IMR-90 (cell line): ENCODE data around the gene ACBD3. TPM values are rescaled to one million over a fixed set of nuclear protein-coding genes. Genes with fewer than 3 reads are reported as not detected.
A peak's percentile ranks its signal among the peaks of the same experiment; 100 is the strongest.

ENCODE experiments used
- ATAC-seq: fragments of 200-7000 bp; cut with Tn5 transposase; 2 replicates; pipeline ENCODE4 v1.9.1; 2020; ENCODE audit warnings: low read depth, mild to moderate bottlenecking, moderate library complexity
- BruUV-seq: library from RNA; stranded (reverse); fragments of 400-500 nt; replicated peaks from 2 replicates; lab custom pipeline; 2021; lab: Mats Ljungman, UMichigan
- CTCF ChIA-PET: fragments of 300-600 bp; formaldehyde crosslinking; extraction: SDS; loops from one replicate; lab custom pipeline; 2021; ENCODE audit warnings: antibody characterized with exemption; lab: Yijun Ruan, JAX
- POLR2A ChIA-PET: fragments of 300-600 bp; sonication (Branson Sonifier 250); formaldehyde crosslinking; loops from one replicate; lab custom pipeline; 2022; ENCODE audit warnings: antibody characterized with exemption; ENCODE audit not compliant: unreplicated experiment; lab: Charles Lee
- DNase-seq: peaks from one replicate; pipeline ENCODE4 v3.0.0; 2013
- H2AFZ ChIP-seq: replicated peaks from 2 replicates; pipeline ENCODE3; 2013; ENCODE audit warnings: low read length, mild to moderate bottlenecking; ENCODE audit not compliant: poor library complexity
- H2AK5ac ChIP-seq: 2 replicates; pipeline ENCODE4 v1.6.1; 2013; ENCODE audit warnings: low read depth, low read length, inconsistent platforms
- H2AK9ac ChIP-seq: replicated peaks from 2 replicates; pipeline ENCODE3; 2013; ENCODE audit warnings: mild to moderate bottlenecking, low read depth, low read length, moderate library complexity; ENCODE audit not compliant: poor library complexity
- H2BK120ac ChIP-seq: 2 replicates; pipeline ENCODE4 v1.6.1; 2013; ENCODE audit warnings: low read depth, low read length, inconsistent platforms
- H2BK15ac ChIP-seq: 3 replicates; pipeline ENCODE4 v1.6.1; 2013; ENCODE audit warnings: low read depth, low read length, inconsistent platforms
- H2BK20ac ChIP-seq: 2 replicates; pipeline ENCODE4 v1.6.1; 2013; ENCODE audit warnings: low read depth, mild to moderate bottlenecking, inconsistent platforms, low read length, moderate library complexity
- H2BK5ac ChIP-seq: 2 replicates; pipeline ENCODE4 v1.6.1; 2013; ENCODE audit warnings: mild to moderate bottlenecking, low read depth, low read length, inconsistent platforms; ENCODE audit not compliant: poor library complexity, severe bottlenecking
- H3K14ac ChIP-seq: replicated peaks from 2 replicates; pipeline ENCODE4 v1.6.1; 2013; ENCODE audit warnings: low read depth, low read length, inconsistent platforms
- H3K18ac ChIP-seq: 2 replicates; pipeline ENCODE4 v1.6.1; 2013; ENCODE audit warnings: low read depth, low read length, control low read depth
- H3K23ac ChIP-seq: 2 replicates; pipeline ENCODE4 v1.6.1; 2013; ENCODE audit warnings: low read depth, low read length, inconsistent platforms
- H3K27ac ChIP-seq: 2 replicates; pipeline ENCODE4 v1.5.1; 2013; ENCODE audit warnings: mild to moderate bottlenecking, control low read depth, low read length; ENCODE audit not compliant: insufficient read depth
- H3K27me3 ChIP-seq: 2 replicates; pipeline ENCODE4 v1.6.1; 2013; ENCODE audit warnings: low read length; ENCODE audit not compliant: control insufficient read depth, insufficient read depth
- H3K36me3 ChIP-seq: 2 replicates; pipeline ENCODE4 v1.6.1; 2013; ENCODE audit warnings: low read length, mixed read lengths; ENCODE audit not compliant: control insufficient read depth, insufficient read depth
- H3K4ac ChIP-seq: 2 replicates; pipeline ENCODE4 v1.6.1; 2013; ENCODE audit warnings: low read depth, low read length, inconsistent platforms
- H3K4me1 ChIP-seq: 2 replicates; pipeline ENCODE4 v1.6.1; 2013; ENCODE audit warnings: low read length, mixed read lengths; ENCODE audit not compliant: control insufficient read depth, insufficient read depth
- H3K4me2 ChIP-seq: 2 replicates; pipeline ENCODE4 v1.6.1; 2013; ENCODE audit warnings: low read depth, mild to moderate bottlenecking, control low read depth, low read length, moderate library complexity
- H3K4me3 ChIP-seq: 2 replicates; pipeline ENCODE4 v1.5.1; 2013; ENCODE audit warnings: low read depth, mild to moderate bottlenecking, control low read depth, low read length, moderate library complexity; ENCODE audit not compliant: insufficient read depth
- H3K56ac ChIP-seq: 2 replicates; pipeline ENCODE4 v1.6.1; 2013; ENCODE audit warnings: low read length, inconsistent platforms; ENCODE audit not compliant: insufficient read depth; ENCODE audit errors: extremely low read depth
- H3K79me1 ChIP-seq, 2 experiments: 2 replicates each; pipeline ENCODE4 v1.6.1; 2013; ENCODE audit warnings: low read length in 2 of 2, inconsistent platforms in 1 of 2, low read depth in 1 of 2
- H3K9ac ChIP-seq: 2 replicates; pipeline ENCODE4 v1.6.1; 2013; ENCODE audit warnings: low read depth, low read length, control low read depth
- H3K9me1 ChIP-seq: 2 replicates; pipeline ENCODE4 v1.6.1; 2013; ENCODE audit warnings: low read length, inconsistent platforms; ENCODE audit not compliant: insufficient read depth
- H3K9me3 ChIP-seq: 2 replicates; pipeline ENCODE4 v1.6.1; 2013; ENCODE audit warnings: low read length; ENCODE audit not compliant: control insufficient read depth, insufficient read depth
- H4K20me1 ChIP-seq: 2 replicates; pipeline ENCODE4 v1.6.1; 2013; ENCODE audit warnings: low read length, inconsistent platforms; ENCODE audit not compliant: insufficient read depth
- H4K5ac ChIP-seq: 2 replicates; pipeline ENCODE4 v1.6.1; 2013; ENCODE audit warnings: mild to moderate bottlenecking, low read depth, low read length, control low read depth
- H4K8ac ChIP-seq, 2 experiments: 2 replicates each; pipeline ENCODE4 v1.6.1; 2013; ENCODE audit warnings: low read depth in 2 of 2, low read length in 2 of 2, control low read depth in 1 of 2, inconsistent platforms in 1 of 2
- H4K91ac ChIP-seq: 2 replicates; pipeline ENCODE4 v1.6.1; 2013; ENCODE audit warnings: low read depth, low read length, inconsistent platforms; ENCODE audit not compliant: insufficient read depth
- MAFK ChIP-seq: IDR thresholded peaks from 2 replicates; pipeline ENCODE4 v1.6.1; 2012; ENCODE audit warnings: low read depth, low read length, improper control_type of control experiment
- MAZ ChIP-seq: IDR thresholded peaks from 2 replicates; pipeline ENCODE4 v1.6.1; 2012; ENCODE audit warnings: low read depth, mild to moderate bottlenecking, low read length, improper control_type of control experiment, moderate library complexity, borderline replicate concordance
- POLR2A ChIP-seq: IDR thresholded peaks from 2 replicates; pipeline ENCODE4 v1.6.1; 2012; ENCODE audit warnings: mild to moderate bottlenecking, low read depth, low read length
- RAD21 ChIP-seq: IDR thresholded peaks from 2 replicates; pipeline ENCODE4 v1.6.1; 2012; ENCODE audit warnings: low read length, improper control_type of control experiment
- WGBS, 2 experiments: methylation state at CpG; one replicate each; pipeline versions ENCODE4 v1.1.5 to v1.1.7; 2013; ENCODE audit warnings: missing lambda C conversion rate in 2 of 2; ENCODE audit not compliant: insufficient read length in 1 of 2; ENCODE audit errors: extremely low coverage in 2 of 2; 5-methylcytosine and 5-hydroxymethylcytosine counted together
- dilution Hi-C: fragments of 300-500 bp; cut with HindIII; formaldehyde crosslinking; loops from one replicate; pipeline ENCODE4 v1.14.3; 2018; ENCODE audit warnings: low sequenced_read_pairs; ENCODE audit not compliant: unreplicated experiment
- in situ Hi-C: fragments of 300-500 bp; cut with MboI; formaldehyde crosslinking; loops from 3 replicates; pipeline ENCODE4 v1.14.3; 2019; ENCODE audit warnings: low sequenced_read_pairs, inconsistent platforms, mixed read lengths
- intact Hi-C: fragments of 100-400 bp; cut with micrococcal nuclease; formaldehyde crosslinking; loops from 2 replicates; pipeline ENCODE4 v1.10.0; 2022
- polyA plus RNA-seq, 3 experiments: library from polyadenylated mRNA; depleted of rRNA; stranded (reverse); fragments of >200 nt; gene quantifications; 2 replicates each; pipeline ENCODE4 v1.2.3, GENCODE V29; 2012; ENCODE audit warnings: low replicate concordance in 1 of 3
- total RNA-seq: library from RNA; depleted of rRNA; stranded (reverse); fragments of >200 nt; gene quantifications from 2 replicates; pipeline ENCODE4 v1.2.3, GENCODE V29; 2012
- TF ChIP-seq, protein P1 (sequence below): conservative IDR thresholded peaks from 2 replicates; pipeline ENCODE4 v1.5.1; 2012; ENCODE audit warnings: mild to moderate bottlenecking, low read depth, low read length, improper control_type of control experiment

Gene ACBD3
- total and polyA plus RNA-seq, 2 of the 4 experiments (the other 2 are of a cell fraction): 30.3 to 59.7 TPM

DNA sequence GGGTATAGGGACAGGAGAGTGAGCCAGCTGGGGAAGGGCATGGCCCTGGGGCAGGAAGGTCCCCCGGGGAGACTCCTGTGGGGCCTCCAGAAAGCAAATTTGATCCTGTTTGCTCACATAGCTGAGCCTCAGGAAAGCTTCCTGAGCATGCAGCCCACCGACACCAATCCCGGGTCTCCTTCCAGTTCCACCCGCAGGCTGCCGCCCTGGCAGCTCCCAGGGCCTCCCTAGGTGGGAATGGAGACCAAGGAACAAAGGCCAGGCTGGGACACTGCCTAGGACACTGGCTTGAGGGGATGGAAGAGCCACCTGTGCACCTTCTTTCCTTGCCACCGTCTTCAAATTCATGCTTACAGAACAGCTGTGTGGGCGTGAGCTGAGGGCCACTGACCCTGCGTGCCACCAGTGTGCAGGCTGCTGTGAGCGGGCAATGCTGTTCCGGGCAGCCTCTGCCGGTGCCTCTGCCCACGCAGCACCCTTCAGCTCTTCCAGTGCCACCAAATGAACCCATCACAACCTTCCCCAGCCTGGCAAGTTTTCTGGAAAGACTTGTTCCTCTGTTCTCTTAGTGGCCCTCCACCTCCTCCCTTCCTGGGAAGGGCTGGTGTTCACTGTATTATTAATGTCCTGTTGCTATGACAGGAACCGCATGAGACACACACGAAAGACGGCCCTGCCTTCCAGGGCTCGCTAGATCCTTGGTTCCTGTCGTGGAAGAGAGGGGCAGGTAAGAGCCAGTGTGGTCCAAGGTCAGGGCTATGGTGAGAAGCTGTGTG is 53.6 kb downstream of the ACBD3 start:
- Histone ChIP-seq H2BK120ac (no peak overlapping the region), H2BK15ac (no peak overlapping the region), H3K4me1 (peaks cover 8% of the 10 kb centered on the region), H2AK5ac (0 out of 2 replicates have a peak overlapping the region, but pooled peaks have one; percentile 1), H2BK5ac (no peak overlapping the region), H2AFZ (no peak overlapping the region), H3K9ac (no peak overlapping the region), H4K5ac (no peak overlapping the region), H3K4me2 (no peak overlapping the region), H4K8ac (no peak overlapping the region), H2BK20ac (no peak overlapping the region), H3K27ac (no peak overlapping the region), H3K36me3 (no peaks in the 10 kb centered on the region), H3K9me1 (peaks cover 3% of the 10 kb centered on the region; the same call in 1 of the 2 replicates), H3K27me3 (no peaks in the 10 kb centered on the region), H3K23ac (no peak overlapping the region), H3K79me1 (no peaks in the 10 kb centered on the region), H3K4ac (no peak overlapping the region), H4K20me1 (no peaks in the 10 kb centered on the region; the same call in 1 of the 2 replicates), H3K9me3 (peaks cover 2% of the 10 kb centered on the region; the same call in 1 of the 2 replicates), H3K14ac (no peak overlapping the region), H4K91ac (no peak overlapping the region), H3K4me3 (no peak overlapping the region), H3K18ac (no peak overlapping the region), H3K56ac (no peak overlapping the region), H2AK9ac (no peak overlapping the region)
- ATAC-seq: no peak
- no peak for DNase-seq
- TF ChIP-seq MAZ (no peak), POLR2A (no peak), RAD21 (no peak), MAFK (no peak)
- TF ChIP-seq, protein P1, sequence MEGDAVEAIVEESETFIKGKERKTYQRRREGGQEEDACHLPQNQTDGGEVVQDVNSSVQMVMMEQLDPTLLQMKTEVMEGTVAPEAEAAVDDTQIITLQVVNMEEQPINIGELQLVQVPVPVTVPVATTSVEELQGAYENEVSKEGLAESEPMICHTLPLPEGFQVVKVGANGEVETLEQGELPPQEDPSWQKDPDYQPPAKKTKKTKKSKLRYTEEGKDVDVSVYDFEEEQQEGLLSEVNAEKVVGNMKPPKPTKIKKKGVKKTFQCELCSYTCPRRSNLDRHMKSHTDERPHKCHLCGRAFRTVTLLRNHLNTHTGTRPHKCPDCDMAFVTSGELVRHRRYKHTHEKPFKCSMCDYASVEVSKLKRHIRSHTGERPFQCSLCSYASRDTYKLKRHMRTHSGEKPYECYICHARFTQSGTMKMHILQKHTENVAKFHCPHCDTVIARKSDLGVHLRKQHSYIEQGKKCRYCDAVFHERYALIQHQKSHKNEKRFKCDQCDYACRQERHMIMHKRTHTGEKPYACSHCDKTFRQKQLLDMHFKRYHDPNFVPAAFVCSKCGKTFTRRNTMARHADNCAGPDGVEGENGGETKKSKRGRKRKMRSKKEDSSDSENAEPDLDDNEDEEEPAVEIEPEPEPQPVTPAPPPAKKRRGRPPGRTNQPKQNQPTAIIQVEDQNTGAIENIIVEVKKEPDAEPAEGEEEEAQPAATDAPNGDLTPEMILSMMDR: no peak
- dilution Hi-C loops (no loop called here), in situ Hi-C loops (no loop called here), intact Hi-C loops (no loop called here)
- POLR2A ChIA-PET: no interaction called here
- CTCF ChIA-PET: interaction anchor here (1.2 kb wide), 1 partner anchor 7 kb away, joined by 5 read pairs; no protein-coding TSS in a partner anchor
- WGBS, 2 experiments: 66% methylated on average over 12 of the region's 17 CpGs; no CpG with 5 or more reads in 1 of the 2 experiments
- BruUV-seq: no TSS peak
